Gastroesophageal sphincter (tissue), 3 donors: ENCODE data around the gene BPI.
"Not testable (repeated sequence)": the region's sequence is repeated elsewhere in the genome, so short reads cannot be mapped to it uniquely, and the experiment has no call there.

Experiments
- CTCF ChIP-seq, 4 experiments: fragments of 200-600 bp in 2 of 4; fragments of 450-650 bp in 2 of 4; sonication (generic) in 1 of 4; IDR thresholded peaks; one replicate each; pipeline ENCODE4 v1.5.1; 2017 to 2019; ENCODE audit warnings: antibody characterized with exemption in 4 of 4, mild to moderate bottlenecking in 2 of 4, moderate library complexity in 2 of 4
- POLR2A ChIP-seq, 2 donors: fragments of 450-650 bp; IDR thresholded peaks; one replicate each; pipeline ENCODE4 v1.6.1; 2017; ENCODE audit warnings: antibody characterized with exemption in 2 of 2, mild to moderate bottlenecking in 2 of 2, moderate library complexity in 1 of 2

- not testable (repeated sequence) for TF ChIP-seq POLR2A, CTCF (IDR thresholded peaks at IDR 0.05)
Observed at GRCh38 chr20:38284066-38284650, 19.8 kb upstream of the BPI start.
